MM.1S (cell line): Measurements from ENCODE around the gene CEP192.

Experiments used
- CTCF ChIP-seq: fragments of 300-600 bp; sonication (generic); IDR thresholded peaks from 2 replicates; pipeline ENCODE4 v1.5.1; 2016; ENCODE audit warnings: antibody characterized with exemption, low read length, mixed read lengths
- EZH2 ChIP-seq: fragments of 300-600 bp; sonication (generic); optimal IDR thresholded peaks from 2 replicates; pipeline ENCODE3; 2017; ENCODE audit warnings: low read depth, mild to moderate bottlenecking, antibody characterized with exemption, low read length, mixed read lengths

DNA sequence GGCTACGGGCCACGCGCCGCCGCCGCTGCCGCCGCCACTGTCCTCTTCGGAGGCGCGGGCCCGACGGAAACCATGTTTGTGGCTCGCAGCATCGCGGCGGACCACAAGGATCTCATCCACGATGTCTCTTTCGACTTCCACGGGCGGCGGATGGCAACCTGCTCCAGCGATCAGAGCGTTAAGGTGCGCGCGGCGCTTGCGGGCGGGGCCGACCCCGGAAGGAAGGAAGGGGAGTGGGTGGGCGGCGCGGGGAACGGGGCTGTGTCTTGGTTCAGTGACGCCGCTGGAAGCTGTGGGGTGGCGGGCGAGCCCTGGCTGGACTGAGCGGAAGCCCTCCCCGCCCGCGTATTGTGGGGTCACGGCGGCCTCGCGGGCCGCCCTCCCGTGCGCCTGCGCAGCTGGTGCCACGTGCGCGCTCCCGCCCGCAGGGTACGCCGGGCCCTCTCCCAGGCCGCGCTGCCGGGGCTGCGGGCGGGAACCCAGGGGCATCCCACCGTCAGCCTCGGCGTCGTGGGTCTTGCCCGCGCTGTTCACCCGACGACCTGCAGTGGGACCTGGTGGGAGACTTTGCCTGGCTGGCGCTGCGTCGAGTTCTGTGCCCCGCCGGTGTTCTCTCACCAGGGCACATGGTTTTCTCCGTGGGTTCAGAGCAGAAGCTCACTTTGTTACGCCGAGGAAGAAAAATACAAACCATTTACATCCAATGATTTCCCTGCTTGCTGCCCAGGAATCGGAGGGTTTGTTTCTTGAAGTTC, 42.9 kb upstream of the CEP192 start:
- TF ChIP-seq EZH2 (no peak), CTCF (no peak)
